HG02763 (cell line): ENCODE data around the gene CD96.
"Not testable (repeated sequence)": the region's sequence is repeated elsewhere in the genome, so short reads cannot be mapped to it uniquely, and the experiment has no call there.

Source experiments
- ATAC-seq: cut with Tn5 transposase; IDR thresholded peaks from one replicate; pipeline ENCODE4 v1.9.1; 2021; ENCODE audit warnings: mild to moderate bottlenecking, moderate library complexity; ENCODE audit not compliant: unreplicated experiment

The CD96 gene

DNA sequence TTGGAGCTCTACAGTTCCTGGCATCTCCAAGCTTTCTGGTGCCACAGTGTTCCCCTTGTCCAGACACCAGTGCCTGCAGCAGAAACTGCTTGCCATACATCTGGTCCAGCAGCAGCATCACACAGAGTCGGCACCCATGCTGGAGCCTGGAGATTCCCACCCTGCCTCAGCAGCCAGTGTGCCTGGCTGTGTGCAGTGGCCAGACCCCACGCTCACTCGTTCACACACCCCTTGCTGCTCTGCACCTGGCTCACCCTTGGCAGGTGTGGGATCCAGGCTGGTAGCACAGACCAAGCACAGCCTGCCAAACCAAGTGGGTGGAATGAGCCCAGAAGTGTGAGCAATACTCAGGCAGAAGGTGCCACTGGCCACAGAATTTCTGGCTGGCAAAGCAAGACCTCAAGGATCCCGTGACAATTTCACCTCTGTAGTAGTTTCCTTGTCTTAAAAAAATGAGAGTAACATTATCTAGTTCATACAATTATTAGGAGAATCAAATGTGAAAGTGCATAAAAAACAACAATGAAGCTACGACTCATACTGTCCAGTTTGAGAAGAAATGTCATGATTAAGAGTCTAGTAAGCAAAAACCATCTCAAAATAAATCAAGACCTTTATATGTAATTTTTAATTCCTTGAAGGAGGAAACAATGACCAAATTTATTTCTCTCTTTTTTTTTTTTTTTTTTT lies 76.1 kb downstream of the CD96 start:
- ATAC-seq: no peak

- no peak for ATAC-seq
Measured at GRCh38 chr3:111618945-111619344, 76.9 kb downstream of the CD96 start.

GRCh38 chr3:111619833-111620232 lies 77.8 kb downstream of the CD96 start:
- ATAC-seq: no peak

- no peak for ATAC-seq
Measured at GRCh38 chr3:111621535-111621934, 79.5 kb downstream of the CD96 start.

- ATAC-seq: no peak
Measured at GRCh38 chr3:111627092-111627491, 85.1 kb downstream of the CD96 start.

- not testable (repeated sequence) for ATAC-seq
Measured at GRCh38 chr3:111629018-111629417, 87.0 kb downstream of the CD96 start.

GRCh38 chr3:111630638-111631037 lies 88.6 kb downstream of the CD96 start:
- ATAC-seq: not testable (repeated sequence)

DNA sequence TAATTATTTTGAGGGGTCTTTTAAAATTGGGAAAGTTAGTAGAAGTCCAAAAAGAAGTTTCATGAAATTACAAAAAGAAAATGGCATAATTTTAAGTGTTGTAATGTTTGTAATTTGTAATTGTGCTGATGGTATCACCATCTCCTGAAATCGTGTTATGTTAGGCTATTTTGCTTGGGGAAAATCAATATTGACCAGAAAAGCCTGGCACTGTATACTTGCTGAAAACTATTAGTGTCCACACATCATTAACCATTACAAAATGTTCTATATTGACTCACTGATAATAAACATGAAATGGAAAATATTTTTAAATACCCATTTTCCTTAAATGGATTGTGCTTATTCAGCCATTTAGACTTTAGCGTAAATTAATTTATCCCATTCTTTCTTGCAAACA lies 93.4 kb downstream of the CD96 start:
- no peak for ATAC-seq

DNA sequence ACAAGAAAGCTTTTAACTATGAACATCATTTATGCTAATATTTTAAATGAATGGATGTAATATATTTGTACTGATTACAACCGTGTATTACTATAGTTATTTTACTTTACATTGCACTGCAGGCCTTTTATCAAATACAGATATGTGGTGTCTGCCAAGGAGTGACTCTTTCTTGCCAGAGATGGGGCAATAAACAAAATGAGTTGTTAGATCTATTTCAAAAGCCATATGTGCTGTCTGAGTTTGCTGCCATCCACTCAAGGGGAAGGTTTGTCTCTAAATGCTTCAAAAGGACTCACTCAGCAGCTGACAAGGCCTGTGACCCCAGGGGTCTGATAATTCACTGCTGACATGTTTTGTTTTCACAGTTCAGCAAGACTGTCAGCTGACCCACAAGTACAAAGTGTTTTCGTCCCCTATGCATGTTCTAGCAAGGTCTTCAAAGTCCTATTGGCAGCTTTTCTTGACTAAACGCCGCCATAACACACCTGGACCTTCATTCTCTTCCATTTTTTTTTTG lies 94.4 kb downstream of the CD96 start:
- no peak for ATAC-seq

DNA sequence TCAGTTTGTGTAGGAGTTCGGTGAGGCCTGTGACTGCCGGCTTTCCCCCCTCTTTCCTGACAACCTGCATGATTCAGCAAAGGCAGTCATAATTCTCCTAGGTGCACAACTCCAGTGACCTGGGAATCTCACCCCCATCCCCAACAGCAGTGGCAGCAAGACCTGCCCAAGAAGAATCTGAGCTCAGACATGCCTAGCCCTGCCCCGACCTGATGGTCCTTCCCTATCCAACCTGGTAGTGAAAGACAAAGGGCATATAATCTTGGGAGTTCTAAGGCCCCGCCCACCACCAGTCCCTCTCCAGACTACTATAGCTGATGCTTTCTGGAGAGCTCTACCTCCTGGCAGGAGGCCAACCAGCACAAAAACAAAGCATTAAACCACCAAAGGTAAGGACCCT lies 97.3 kb downstream of the CD96 start:
- ATAC-seq: no peak

DNA sequence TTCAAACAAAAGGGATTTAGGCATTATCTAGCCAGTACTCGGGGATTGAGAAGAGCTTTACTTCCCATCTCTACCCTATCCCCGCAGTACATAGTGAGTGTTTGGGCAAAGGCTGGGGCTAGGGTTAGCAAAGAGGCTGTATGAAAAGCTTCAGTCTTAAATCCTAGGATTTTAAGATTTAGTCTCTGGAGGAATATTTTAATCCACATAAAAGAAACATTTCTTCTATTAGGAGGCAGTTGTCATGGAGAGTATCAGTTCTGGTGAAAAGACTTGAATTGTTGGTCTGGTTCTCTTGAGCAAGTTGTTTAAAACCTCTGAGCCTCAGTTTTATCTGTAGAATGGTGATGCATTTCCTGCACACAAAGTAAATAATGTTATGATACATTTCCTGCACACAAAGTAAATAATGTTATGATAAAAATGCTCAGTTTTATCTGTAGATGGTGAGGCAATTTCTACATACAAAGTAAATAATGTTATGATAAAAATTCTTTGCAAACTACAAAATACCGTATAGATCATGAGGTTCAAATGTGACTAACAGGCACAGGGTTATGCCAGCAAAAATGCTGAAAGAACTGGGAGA lies 107.1 kb downstream of the CD96 start:
- ATAC-seq: no peak

GRCh38 chr3:111650378-111651275 lies 108.6 kb downstream of the CD96 start:
- ATAC-seq: no peak

GRCh38 chr3:111652492-111653180 lies 110.6 kb downstream of the CD96 start:
- ATAC-seq: no peak

DNA sequence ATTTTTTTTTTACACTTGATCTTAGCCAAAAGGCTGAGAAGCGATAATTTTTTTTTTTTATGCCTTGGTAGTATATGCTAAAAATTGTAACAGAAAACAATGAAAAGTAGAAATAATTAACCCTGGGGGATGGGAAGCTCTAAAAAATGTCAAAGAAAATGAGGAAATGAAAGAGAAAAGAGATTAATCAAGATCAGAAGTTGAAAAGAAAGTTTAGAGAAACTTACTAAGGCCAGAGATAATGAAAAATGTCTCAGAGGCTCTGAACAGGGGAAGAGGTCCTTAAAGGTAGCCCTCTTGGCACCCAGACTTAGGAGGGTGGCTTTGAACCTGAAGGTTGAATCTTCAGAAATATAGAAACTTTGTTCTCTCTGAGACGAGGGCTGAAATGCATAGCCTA lies 111.8 kb downstream of the CD96 start:
- ATAC-seq: no peak

GRCh38 chr3:111662012-111662411 lies 120.0 kb downstream of the CD96 start:
- no peak for ATAC-seq

DNA sequence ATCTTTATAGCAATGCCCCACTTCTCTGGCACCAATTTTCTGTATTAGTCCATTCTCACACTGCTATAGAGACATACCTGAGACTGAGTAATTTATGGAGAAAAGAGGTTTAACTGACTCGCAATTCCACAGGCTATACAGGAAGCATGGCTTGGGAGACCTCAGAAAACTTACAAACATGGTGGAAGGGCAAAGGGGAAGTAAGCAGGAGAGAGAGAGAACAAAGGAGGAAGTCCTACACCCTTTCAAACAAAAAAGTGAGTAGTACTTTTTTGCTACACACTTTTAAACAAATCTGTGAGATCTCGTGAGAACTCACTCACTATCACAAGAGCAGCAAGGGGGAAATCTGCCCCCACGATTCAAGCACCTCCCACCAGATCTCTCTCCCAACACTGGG lies 120.9 kb downstream of the CD96 start:
- ATAC-seq: no peak

GRCh38 chr3:111666041-111666735 lies 124.2 kb downstream of the CD96 start:
- ATAC-seq: no peak

DNA sequence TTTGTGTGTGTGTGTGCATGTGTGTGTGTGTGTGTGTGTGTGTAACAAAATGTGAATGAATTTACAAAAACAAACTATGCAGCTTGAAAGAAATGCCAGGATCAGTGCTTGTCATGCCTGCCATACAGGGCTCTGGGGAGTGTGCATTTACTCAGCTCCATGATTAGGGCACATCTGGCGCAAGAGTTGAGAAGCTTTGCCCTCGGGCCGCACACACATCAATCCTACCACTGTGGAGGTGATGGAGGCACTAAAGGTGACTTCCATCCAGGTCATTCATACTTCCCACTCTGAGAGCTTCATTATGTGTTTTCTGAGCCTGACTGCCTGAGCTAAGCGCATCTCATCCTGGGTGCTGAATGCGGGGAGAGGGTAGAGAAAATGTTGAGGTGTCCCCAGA lies 125.2 kb downstream of the CD96 start:
- no peak for ATAC-seq

- peak; percentile 96 for ATAC-seq
Measured at GRCh38 chr3:111667621-111668239, 125.7 kb downstream of the CD96 start.

- ATAC-seq: no peak
Measured at GRCh38 chr3:111668326-111668725, 126.3 kb downstream of the CD96 start.
